IPS-NIHi7 (cell line): ENCODE measurements around the gene KDM4B.
"Not testable (repeated sequence)": the region's sequence is repeated elsewhere in the genome, so short reads cannot be mapped to it uniquely, and the experiment has no call there.

Experiments
- DNase-seq: peaks from one replicate; pipeline ENCODE4 v3.0.0; 2012; ENCODE audit warnings: mixed read lengths; ENCODE audit errors: extremely low spot score

KDM4B gene

DNA sequence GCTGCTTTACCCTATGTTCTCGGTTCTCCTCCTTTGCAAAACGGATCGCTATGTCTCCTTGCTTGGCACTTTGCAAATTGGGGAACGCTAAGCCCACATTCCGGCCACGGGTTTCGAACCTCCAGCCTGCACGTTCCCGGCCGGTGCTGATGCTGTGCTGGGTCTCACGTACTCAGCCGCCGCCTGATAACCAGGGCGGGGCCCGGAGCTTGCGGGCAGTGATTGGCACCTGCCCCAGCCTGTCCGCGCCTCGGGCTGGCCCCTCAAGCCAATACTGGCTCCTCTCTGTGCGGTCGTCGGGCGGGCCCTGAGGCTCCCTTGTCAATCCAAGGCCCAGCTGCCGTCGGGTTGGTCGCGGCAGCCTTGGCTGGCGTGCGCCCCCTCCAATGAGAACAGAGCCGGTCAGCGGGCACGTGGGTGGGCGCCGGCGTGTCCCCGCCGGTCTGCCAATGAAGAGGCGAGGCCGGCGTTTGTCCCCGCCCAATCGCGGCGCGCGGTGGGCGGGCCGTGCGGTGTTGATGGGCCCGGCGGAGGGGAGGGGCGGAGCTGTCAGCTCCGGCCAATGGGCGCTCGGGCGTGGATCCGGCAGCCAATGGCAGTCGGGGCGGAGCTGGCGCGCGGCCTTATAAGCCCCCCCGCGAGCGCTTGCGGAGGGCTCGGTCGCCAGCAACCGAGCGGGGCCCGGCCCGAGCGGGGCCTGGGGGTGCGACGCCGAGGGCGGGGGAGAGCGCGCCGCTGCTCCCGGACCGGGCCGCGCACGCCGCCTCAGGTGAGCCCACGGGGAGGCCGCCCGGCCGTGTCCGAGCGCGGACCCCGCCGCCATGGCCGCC lies at the start of gene KDM4B:
TSS of gene KDM4B (plus strand) at position 652 of the 830 bp plus-strand sequence. CDS start 63,778 bp downstream, outside the sequence.
- peak; percentile 100 for DNase-seq

DNA sequence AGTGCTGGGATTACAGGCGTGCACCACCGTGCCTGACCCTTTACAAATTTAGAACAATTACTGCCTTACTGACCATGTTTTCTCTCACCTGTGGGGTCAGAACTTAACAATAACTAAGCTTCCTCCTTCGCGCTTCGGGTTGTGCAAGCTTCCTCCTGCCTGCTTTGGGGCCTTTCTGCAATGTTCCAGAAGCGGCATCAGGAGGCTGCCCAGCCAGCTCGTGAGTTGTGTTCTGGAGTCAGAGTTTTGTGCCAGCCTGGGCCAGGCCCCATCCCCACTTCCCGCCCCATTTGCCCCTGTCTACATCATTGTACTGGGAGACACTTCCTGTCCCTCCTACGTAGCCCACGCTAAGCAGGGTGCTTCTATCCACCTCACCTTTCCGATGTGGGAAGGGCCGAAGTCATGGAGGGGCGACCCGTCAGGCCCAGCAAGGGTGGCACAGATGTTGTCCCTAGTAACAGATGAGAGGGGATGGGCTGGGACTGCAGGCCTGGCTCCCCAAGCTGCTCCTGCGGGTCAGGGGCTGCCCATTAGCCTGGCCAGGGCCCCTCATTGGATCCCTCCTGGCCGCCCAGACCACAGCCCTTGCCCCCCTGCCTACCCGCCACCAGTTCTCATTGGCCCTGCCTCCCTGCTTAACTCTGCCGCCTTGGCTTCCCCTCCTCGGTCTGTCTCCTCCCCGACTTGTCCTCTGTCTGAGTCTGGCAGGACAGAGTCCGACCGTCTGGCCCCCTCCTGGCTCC lies 46.2 kb upstream of the KDM4B start:
- no peak for DNase-seq

- DNase-seq = no peak
These were observed 45.6 kb upstream of the KDM4B start for GRCh38 chr19:4923276-4923747.

- DNase-seq = no peak
These were observed 39.7 kb upstream of the KDM4B start for GRCh38 chr19:4929186-4929585.

- DNase-seq = no peak
These were observed 38.2 kb upstream of the KDM4B start for GRCh38 chr19:4930664-4931063.

DNA sequence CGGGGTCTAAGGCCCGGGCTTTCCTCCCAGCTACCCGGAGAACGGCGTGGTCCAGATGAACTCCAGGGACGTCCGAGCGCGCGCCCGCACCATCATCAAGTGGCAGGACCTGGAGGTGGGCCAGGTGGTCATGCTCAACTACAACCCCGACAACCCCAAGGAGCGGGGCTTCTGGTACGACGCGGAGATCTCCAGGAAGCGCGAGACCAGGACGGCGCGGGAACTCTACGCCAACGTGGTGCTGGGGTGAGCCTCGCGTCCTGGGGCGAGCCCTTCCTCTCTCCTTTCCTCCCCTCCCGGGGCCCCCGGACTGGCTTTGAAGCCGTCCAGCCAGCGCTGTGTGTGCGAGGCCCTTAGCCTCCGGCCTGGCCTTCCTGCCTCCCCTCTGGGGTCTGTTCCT lies 36.2 kb upstream of the KDM4B start:
- no peak for DNase-seq

DNA sequence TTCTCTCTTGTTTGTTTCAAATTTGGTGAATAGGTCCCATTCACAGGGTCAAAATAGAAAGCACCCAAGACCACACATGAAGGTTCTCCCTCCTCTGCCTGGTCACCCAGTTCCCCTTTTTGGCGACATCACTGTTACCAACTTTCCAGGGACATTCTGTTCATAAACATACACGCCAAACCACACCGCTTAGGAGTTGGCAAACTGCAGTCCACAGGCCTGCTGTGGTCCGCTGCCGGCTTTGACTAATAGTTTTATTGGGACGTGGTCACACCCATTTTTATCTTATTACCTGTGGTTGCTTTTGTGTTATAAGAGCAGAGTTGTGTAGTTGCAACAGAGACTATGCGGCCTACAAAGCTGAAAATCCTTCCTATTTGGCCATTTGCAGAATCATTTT lies 35.4 kb upstream of the KDM4B start:
- no peak for DNase-seq

DNA sequence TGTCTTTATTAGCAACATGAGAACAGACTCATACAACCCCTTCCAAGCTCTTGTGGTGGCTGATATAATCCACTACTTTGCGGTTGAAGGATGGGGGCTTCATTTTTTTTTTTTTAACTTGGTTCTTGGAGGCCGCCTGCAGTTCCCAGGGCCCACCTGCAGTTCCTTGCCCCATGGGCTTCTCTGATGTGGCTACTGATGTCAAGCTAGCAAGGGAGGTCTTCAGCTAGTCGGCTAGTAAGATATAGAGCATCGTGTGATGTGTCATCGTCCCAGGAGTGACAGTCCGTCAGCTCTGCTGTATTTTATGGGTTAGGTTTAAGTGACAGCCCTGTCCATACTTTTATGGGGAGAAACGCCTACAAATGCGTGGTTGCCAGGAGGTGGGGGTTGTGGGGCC lies 33.5 kb upstream of the KDM4B start:
- no peak for DNase-seq

GRCh38 chr19:4937060-4937459 lies 31.9 kb upstream of the KDM4B start:
- no peak for DNase-seq

DNA sequence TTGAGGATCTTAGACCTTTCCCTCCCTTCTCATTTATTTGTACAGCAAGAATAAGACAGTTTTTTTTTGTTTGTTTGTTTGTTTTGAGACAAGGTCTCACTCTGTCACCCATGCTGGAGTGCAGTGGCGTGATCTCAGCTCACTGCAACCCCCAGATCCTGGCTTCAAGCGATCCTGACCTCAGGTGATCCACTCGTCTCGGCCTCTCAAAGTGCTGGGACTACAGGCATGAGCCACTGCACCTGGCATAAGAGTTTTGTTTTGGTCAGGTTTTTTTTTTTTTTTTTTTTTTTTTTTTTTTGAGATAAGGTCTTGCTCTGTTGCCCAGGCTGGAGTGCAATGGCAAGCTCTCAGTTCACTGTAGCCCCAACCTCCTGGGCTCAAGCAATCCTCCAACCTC lies 30.5 kb upstream of the KDM4B start:
- not testable (repeated sequence) for DNase-seq

DNA sequence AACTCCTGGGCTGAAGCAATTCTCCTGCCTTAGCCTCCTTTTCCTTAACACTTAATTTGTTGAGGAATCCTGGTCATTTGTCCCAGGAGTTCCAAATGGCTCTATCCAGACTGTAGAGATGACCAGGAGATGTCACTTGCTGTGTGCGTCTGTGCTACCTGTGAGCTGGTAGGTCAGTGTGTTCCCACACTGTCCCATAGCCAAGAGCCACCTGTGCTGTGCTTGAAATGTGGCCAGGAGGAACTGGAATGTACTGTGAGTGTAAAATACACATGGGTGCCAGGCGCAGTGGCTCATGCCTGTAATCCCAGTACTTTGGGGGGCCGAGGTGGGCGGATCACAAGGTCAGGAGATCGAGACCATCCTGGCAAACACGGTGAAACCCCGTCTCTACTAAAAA lies 29.4 kb upstream of the KDM4B start:
- DNase-seq = no peak

- not testable (repeated sequence) for DNase-seq
These were observed 27.2 kb upstream of the KDM4B start for GRCh38 chr19:4941638-4942169.

DNA sequence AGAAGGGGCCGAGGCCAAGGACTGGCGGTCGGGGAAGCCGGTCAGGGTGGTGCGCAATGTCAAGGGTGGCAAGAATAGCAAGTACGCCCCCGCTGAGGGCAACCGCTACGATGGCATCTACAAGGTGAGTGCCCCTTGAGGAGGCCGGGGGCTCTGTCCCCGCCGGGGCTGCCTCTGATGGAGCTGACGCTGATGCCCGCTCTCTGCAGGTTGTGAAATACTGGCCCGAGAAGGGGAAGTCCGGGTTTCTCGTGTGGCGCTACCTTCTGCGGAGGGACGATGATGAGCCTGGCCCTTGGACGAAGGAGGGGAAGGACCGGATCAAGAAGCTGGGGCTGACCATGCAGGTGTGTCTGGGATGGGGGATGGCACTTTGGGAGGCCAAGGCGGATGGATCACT lies 18.3 kb upstream of the KDM4B start:
- DNase-seq = not testable (repeated sequence)

DNA sequence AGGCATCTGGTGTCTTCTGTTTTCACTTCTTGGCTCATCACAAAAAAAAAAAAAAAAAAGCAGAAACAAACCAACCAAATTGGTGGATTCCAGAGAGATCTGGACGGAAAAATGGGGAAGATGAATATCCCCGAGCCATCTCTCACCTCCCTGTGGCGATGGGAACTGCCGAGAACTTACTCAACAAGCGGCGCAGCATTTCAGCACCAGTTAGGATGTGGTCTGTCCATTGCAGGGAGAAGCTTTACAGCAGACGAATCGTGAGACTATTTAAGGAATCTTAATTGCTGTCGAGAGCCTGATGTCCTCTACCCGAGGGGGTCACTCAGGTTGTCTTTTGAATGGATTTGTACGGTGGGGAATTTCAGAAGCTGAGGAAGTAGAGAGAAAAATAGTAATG lies 17.3 kb upstream of the KDM4B start:
- DNase-seq = no peak

DNA sequence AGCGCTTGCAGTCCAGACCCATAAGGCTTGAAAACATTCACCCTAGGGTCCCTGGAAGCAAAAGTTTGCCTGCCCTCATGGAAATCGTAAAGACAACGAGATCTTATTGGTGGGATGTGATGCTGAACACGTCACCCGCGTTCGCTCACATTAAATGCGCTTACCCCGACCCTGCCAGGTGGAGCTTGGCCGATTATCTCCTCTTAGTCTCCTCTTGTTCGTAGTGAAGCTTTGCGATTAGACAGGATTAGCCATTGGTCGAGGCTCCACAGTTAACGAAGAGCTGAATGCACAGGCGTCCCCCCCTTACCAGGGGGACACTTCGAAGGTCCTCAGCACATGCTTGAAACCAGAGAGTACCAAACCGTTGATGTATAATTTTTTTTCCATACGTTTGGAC lies 16.0 kb upstream of the KDM4B start:
- no peak for DNase-seq

DNA sequence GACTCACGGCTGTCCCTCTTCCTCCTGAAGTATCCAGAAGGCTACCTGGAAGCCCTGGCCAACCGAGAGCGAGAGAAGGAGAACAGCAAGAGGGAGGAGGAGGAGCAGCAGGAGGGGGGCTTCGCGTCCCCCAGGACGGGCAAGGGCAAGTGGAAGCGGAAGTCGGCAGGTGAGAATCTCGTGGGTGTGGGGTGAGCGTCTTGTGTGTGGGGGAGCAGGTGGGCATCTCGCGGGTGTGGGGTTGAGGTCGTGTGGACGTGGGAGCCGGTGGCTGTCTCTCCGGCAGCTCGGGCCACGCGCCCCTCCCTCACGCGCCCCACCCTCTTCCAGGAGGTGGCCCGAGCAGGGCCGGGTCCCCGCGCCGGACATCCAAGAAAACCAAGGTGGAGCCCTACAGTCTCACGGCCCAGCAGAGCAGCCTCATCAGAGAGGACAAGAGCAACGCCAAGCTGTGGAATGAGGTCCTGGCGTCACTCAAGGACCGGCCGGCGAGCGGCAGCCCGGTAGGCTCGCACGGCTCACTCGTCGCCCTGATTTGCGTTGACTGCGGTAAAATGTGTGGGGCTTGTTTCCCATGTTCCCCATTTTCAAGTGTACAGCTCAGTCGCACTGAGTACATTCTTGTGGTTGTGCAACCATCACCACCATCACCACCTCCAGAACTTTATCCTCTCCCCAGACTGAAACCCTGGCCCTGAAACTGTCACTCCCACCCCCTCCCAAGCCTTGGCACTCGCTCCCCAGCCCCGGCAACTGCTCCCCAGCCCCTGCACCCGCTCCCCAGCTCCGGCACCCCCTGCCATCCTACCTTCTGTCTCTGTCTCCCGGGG lies 14.4 kb upstream of the KDM4B start:
- not testable (repeated sequence) for DNase-seq

DNA sequence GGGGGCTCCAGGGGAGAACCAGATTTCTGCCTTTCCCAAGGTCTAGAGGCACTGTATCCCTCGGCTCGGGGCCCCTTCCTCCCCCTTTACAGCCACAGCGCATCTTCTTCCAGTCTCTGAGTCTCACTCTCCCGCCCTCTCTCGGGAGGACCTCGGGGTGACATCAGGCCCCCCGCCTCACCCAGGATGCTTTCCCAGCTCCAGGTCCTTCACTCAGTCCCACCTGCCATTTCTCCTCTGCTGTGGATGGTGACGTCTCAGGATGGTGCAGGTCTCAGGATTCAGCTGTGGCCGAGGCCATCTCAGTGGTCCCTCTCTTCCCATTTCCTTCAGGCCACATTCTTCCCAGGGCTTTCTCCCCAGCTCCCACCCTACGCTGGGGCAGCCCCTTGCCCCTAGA lies 13.6 kb upstream of the KDM4B start:
- no peak for DNase-seq

- DNase-seq = no peak
These were observed 10.9 kb upstream of the KDM4B start for GRCh38 chr19:4957981-4958380.

GRCh38 chr19:4962085-4962619 lies 6.8 kb upstream of the KDM4B start:
- DNase-seq = no peak

DNA sequence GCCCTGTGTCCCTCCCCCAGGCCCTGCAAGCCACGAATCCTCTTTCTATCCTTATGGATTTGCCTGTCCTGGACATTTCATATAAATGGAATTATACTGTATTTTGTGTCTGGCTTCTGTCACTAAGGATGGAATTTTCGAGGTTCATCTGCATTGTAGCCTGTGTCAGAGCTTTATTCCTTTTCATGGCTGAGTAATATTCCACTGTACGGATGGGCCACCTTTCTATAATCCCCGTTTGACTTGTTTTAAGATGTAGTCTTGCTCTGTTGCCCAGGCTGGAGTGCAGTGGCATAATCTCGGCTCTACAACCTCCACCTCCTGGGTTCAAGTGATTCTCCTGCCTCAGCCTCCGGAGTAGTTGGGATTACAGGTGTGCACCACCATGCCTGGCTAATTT lies 3.9 kb upstream of the KDM4B start:
- no peak for DNase-seq

- no peak for DNase-seq
These were observed 2.3 kb upstream of the KDM4B start for GRCh38 chr19:4966591-4966990.
